ENCODE data around the gene CAVIN3.

The CAVIN3 gene

DNA sequence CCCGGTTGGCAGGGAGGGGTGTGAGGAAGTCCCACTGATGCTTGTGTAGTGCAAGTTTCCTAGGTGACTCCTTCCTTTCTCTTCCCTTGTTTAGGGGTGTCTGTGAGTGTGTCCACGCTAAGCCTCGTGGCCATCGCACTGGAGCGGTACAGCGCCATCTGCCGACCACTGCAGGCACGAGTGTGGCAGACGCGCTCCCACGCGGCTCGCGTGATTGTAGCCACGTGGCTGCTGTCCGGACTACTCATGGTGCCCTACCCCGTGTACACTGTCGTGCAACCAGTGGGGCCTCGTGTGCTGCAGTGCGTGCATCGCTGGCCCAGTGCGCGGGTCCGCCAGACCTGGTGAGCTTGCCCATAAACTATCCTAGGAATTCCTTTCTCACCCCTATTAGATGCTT, 50.3 kb downstream of the CAVIN3 start:
- no peak for DNase-seq (ENCODE audit: low spot score)
